GM12892 (cell line): Measurements from ENCODE around the gene MAP1B.

Experiments
- POLR2A ChIP-seq: IDR thresholded peaks from 2 replicates; pipeline ENCODE4 v1.6.1; 2011; ENCODE audit warnings: low read depth, low read length, control low read depth
- TAF1 ChIP-seq: IDR thresholded peaks from 2 replicates; pipeline ENCODE4 v1.6.1; 2011; ENCODE audit warnings: low read depth, mild to moderate bottlenecking, control low read depth, low read length, borderline replicate concordance

DNA sequence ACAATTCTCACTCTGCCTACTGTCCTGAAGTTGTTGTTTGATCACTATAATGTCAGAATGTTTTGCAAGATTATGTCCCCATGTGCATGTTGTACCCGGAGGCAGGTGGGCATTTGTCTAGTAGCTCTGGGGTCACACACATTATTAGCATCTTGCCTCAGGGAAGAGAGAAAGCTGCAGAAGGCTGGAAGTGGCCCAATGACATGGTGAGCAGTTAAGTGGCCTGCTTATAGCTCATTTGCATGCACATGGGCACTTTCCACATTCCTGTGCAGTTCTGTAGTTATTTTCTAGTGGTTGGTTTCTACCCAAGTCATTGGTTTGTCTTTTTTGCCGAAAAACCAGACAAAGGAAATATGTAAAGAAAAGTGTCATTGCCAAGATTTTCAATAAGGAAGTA, 80.9 kb downstream of the MAP1B start:
- no peak for TF ChIP-seq TAF1
- no peak for TF ChIP-seq POLR2A
